Progenitor cell of endocrine pancreas (in vitro differentiated cells): Measurements from ENCODE around the gene FBXO42. TPM values are rescaled to one million over a fixed set of nuclear protein-coding genes. Genes with fewer than 3 reads are reported as not detected.
A peak's percentile ranks its signal among the peaks of the same experiment; 100 is the strongest.

Experiments used
- DNase-seq: peaks from one replicate; pipeline ENCODE4 v3.0.0; 2021; ENCODE audit warnings: low spot score; ENCODE audit not compliant: unreplicated experiment
- H3K27ac Mint-ChIP-seq: 2 replicates; pipeline ENCODE4 v1.8.0; 2021; ENCODE audit warnings: mild to moderate bottlenecking, moderate library complexity, mixed read lengths
- H3K27me3 Mint-ChIP-seq: 2 replicates; pipeline ENCODE4 v1.8.0; 2021; ENCODE audit warnings: mixed read lengths
- H3K36me3 Mint-ChIP-seq: 2 replicates; pipeline ENCODE4 v1.8.0; 2022; ENCODE audit warnings: mixed read lengths; ENCODE audit not compliant: insufficient read depth
- H3K4me1 Mint-ChIP-seq: 2 replicates; pipeline ENCODE4 v1.8.0; 2021; ENCODE audit warnings: low read depth, mixed read lengths
- H3K4me3 Mint-ChIP-seq: 2 replicates; pipeline ENCODE4 v1.8.0; 2021; ENCODE audit warnings: low read depth, mild to moderate bottlenecking, moderate library complexity, mixed read lengths
- H3K9me3 Mint-ChIP-seq: 2 replicates; pipeline ENCODE4 v1.8.0; 2021; ENCODE audit warnings: low read depth, mixed read lengths
- total RNA-seq: library from RNA; stranded (reverse); gene quantifications from 2 replicates; pipeline ENCODE4 v1.2.1, GENCODE V29; 2021
- TF ChIP-seq, protein P1 (sequence below): fragments of 200-600 bp; sonication (generic); IDR thresholded peaks from one replicate; pipeline ENCODE4 v1.5.0; 2021; ENCODE audit warnings: antibody characterized with exemption, mild to moderate bottlenecking; ENCODE audit not compliant: unreplicated experiment

The FBXO42 gene
- total RNA-seq, 1 donor from 2014 or later: 30.5 TPM

DNA sequence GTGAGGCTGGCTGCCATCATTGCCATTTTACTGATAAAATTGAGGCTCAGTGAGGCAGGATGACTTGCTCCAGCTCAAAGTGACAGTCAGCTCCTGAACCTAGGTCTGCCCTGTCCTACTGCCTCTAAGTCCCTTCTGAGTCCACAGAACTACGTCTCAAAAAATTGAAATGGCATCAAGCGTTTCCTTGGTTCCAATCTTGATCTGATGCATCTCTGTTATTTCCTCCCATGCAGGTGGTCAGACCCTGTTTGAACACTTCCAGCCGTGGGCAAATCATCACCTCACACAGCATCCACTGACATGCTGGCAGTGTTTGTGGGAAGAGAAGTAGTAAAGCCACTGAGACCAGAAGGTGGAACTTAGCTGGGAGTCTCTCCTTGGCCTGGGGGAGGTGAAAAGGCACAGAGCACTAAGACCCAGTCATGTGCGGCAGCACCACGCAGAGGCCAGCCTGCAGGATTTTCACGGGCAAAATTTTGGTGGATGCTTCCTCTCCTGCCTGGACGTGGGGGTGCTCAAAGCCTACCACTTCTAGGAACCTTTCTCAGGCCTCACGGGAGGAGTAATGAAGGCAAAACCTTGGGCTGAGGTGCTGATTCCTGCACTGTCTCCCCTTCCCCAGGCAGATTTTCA is 107.5 kb downstream of the FBXO42 start:
- TF ChIP-seq, protein P1, sequence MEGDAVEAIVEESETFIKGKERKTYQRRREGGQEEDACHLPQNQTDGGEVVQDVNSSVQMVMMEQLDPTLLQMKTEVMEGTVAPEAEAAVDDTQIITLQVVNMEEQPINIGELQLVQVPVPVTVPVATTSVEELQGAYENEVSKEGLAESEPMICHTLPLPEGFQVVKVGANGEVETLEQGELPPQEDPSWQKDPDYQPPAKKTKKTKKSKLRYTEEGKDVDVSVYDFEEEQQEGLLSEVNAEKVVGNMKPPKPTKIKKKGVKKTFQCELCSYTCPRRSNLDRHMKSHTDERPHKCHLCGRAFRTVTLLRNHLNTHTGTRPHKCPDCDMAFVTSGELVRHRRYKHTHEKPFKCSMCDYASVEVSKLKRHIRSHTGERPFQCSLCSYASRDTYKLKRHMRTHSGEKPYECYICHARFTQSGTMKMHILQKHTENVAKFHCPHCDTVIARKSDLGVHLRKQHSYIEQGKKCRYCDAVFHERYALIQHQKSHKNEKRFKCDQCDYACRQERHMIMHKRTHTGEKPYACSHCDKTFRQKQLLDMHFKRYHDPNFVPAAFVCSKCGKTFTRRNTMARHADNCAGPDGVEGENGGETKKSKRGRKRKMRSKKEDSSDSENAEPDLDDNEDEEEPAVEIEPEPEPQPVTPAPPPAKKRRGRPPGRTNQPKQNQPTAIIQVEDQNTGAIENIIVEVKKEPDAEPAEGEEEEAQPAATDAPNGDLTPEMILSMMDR: no peak
- Mint-ChIP-seq H3K27me3 (no peaks in the 10 kb centered on the region), H3K9me3 (no peaks in the 10 kb centered on the region), H3K4me3 (no peak overlapping the region), H3K27ac (no peak overlapping the region), H3K4me1 (peaks cover 16% of the 10 kb centered on the region), H3K36me3 (peaks cover 7% of the 10 kb centered on the region)
- no peak for DNase-seq

DNA sequence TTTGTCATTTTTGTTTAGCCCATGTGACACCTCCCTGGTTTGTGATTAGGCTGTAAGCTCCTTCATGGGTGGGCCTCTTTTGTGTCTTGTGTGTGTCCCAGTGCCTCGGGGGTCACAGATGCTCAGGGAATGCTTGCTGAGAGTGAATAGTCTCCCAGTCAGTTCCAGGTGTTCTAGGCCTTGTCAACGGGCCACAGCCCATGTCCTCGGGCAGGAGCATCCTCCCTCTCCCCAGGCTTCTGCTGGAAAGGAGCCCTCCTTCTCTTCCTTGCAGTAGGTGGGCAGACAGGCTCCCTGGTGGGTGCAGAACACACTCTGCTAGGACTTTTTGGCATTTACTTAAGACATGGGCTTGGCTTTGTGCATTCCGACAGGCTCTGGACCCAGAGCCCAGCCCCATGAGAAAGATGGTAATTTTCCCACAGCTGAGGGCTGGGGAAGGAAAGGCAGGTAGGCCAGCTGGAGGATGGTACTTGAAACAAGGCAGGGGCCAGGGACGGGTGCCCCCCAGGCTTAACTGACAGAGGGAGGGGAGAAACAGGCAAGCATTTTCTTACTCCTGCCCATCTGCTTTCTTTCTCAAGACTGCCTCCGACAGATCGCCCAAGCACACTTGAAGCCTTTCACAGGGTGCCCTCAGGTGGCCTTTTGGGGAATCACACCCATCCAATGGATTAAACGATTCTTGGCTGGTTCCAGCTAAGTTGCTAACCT is 108.2 kb downstream of the FBXO42 start:
- no peaks in the 10 kb centered on the region for H3K27me3 Mint-ChIP-seq
- peaks cover 15% of the 10 kb centered on the region for H3K4me1 Mint-ChIP-seq
- no peaks in the 10 kb centered on the region for H3K9me3 Mint-ChIP-seq
- peaks cover 5% of the 10 kb centered on the region for H3K36me3 Mint-ChIP-seq
- peak overlapping the region; percentile 56 for H3K27ac Mint-ChIP-seq
- TF ChIP-seq, protein P1: peak; percentile 82
- DNase-seq: peak; percentile 61
- no peak overlapping the region for H3K4me3 Mint-ChIP-seq

DNA sequence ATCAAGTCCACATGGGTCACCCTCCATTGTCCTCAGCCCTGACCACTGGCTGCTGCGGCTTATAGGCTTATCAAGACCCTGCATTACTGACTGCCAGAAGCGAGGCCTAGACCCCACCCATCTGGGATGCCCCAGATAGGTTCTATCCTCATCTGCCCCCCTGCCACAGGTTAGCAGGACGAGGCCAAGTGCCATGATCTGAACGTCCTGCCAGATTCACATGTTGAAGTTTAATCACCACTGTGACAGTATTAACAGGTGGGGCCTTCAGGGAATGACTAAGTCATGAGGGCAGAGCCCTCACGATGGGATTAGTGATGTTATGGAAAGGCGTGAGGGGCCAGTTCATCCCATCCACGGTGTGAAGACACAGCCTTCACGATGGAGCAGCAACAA is 109.1 kb downstream of the FBXO42 start:
- no peaks in the 10 kb centered on the region for H3K9me3 Mint-ChIP-seq
- TF ChIP-seq, protein P1: no peak

DNA sequence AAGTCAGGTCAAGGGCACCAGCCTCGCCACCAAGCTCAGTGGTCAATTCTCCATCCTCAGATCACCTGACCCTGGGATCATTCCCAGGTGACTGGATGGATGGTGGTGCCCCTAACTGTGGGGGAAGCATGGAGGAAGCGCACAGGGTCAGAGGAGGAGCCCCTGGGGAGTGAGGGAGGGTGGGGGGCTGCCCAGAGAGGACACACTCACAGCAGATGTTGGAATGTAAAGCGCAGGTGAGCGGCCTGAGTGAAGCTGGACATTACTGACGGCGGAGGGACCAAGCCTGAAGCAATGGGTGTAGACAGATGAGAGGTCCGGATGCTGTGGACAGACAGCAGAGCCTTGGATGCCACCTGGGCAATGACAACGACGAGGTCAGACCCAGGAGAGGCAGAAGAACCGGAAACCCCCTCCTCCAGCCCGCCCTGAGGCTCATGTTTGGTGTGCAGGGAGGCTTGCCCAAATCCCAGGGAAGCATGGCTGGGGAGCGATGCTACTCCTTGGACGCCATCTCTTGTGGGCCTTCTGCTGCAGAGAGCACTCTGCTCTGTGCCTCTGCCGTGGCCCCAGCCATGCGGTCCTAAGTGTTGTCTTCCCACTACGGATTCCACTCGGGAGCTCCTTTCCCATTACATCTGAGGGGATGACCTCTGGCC is 109.6 kb downstream of the FBXO42 start:
- H3K9me3 Mint-ChIP-seq: no peaks in the 10 kb centered on the region
- no peaks in the 10 kb centered on the region for H3K27me3 Mint-ChIP-seq
- H3K36me3 Mint-ChIP-seq: peaks cover 5% of the 10 kb centered on the region
- no peak for DNase-seq
- H3K4me3 Mint-ChIP-seq: no peak overlapping the region
- H3K27ac Mint-ChIP-seq: peak overlapping the region; percentile 41
- H3K4me1 Mint-ChIP-seq: peaks cover 15% of the 10 kb centered on the region
- TF ChIP-seq, protein P1: no peak

More for the DNA sequence above, 109.1 kb downstream of the FBXO42 start:
- no peak overlapping the region for H3K27ac Mint-ChIP-seq
- no peak overlapping the region for H3K4me3 Mint-ChIP-seq
- H3K27me3 Mint-ChIP-seq: no peaks in the 10 kb centered on the region
- DNase-seq: no peak
- H3K4me1 Mint-ChIP-seq: peaks cover 12% of the 10 kb centered on the region
- peaks cover 5% of the 10 kb centered on the region for H3K36me3 Mint-ChIP-seq

DNA sequence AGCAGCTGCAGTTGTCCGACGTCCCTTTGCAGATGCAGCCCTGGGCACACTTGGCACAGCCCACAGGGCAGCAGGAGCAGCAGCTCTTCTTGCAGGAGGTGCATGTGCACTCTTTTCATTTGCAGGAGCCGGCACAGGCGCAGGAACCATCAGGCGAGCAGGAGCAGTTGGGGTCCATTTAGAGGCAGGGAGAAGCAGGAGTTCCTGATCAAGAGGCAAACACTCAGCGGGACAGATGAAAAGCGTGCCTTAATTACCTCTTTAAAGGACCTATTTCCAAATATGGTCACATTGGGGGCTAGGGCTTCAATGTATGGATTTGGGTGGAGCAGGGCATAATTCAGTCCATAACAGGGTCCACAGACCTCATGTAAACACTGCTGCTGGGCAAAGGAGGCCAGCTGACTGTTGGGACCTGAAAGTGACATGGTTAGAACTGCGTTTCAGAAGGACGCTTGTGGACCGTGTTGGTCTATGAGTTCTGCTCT is 111.0 kb downstream of the FBXO42 start:
- Mint-ChIP-seq H3K27ac (no peak overlapping the region), H3K27me3 (no peaks in the 10 kb centered on the region), H3K4me3 (no peak overlapping the region), H3K4me1 (peaks cover 20% of the 10 kb centered on the region), H3K9me3 (no peaks in the 10 kb centered on the region), H3K36me3 (peaks cover 2% of the 10 kb centered on the region)
- DNase-seq: no peak
- TF ChIP-seq, protein P1: no peak
